ENCODE results near the gene CHST5.

GRCh38 chr16:75494184-75494583 lies 41.7 kb downstream of the CHST5 start:
- TF ChIP-seq, protein P1, sequence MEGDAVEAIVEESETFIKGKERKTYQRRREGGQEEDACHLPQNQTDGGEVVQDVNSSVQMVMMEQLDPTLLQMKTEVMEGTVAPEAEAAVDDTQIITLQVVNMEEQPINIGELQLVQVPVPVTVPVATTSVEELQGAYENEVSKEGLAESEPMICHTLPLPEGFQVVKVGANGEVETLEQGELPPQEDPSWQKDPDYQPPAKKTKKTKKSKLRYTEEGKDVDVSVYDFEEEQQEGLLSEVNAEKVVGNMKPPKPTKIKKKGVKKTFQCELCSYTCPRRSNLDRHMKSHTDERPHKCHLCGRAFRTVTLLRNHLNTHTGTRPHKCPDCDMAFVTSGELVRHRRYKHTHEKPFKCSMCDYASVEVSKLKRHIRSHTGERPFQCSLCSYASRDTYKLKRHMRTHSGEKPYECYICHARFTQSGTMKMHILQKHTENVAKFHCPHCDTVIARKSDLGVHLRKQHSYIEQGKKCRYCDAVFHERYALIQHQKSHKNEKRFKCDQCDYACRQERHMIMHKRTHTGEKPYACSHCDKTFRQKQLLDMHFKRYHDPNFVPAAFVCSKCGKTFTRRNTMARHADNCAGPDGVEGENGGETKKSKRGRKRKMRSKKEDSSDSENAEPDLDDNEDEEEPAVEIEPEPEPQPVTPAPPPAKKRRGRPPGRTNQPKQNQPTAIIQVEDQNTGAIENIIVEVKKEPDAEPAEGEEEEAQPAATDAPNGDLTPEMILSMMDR (IDR thresholded peaks at IDR 0.05): no peak
- TF ChIP-seq POLR2A (IDR thresholded peaks at IDR 0.05): no peak

Measured in adrenal gland (tissue), 5 donors.